C4-2B (cell line): ENCODE measurements around the gene BCL2L12.

Source experiments
- ZFX ChIP-seq: fragments of 450-650 bp; IDR thresholded peaks from 2 replicates; pipeline ENCODE4 v1.6.1; 2017
- TF ChIP-seq, protein P1 (sequence below): fragments of 450-650 bp; conservative IDR thresholded peaks from 2 replicates; pipeline ENCODE4 v1.5.1; 2017; ENCODE audit warnings: mild to moderate bottlenecking

- TF ChIP-seq, protein P1, sequence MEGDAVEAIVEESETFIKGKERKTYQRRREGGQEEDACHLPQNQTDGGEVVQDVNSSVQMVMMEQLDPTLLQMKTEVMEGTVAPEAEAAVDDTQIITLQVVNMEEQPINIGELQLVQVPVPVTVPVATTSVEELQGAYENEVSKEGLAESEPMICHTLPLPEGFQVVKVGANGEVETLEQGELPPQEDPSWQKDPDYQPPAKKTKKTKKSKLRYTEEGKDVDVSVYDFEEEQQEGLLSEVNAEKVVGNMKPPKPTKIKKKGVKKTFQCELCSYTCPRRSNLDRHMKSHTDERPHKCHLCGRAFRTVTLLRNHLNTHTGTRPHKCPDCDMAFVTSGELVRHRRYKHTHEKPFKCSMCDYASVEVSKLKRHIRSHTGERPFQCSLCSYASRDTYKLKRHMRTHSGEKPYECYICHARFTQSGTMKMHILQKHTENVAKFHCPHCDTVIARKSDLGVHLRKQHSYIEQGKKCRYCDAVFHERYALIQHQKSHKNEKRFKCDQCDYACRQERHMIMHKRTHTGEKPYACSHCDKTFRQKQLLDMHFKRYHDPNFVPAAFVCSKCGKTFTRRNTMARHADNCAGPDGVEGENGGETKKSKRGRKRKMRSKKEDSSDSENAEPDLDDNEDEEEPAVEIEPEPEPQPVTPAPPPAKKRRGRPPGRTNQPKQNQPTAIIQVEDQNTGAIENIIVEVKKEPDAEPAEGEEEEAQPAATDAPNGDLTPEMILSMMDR: no peak
- TF ChIP-seq ZFX: no peak
Measured at GRCh38 chr19:49669516-49669915, 3.8 kb downstream of the BCL2L12 start.
